HepG2 (cell line): ENCODE measurements around the gene EEF2. TPM values are rescaled to one million over a fixed set of nuclear protein-coding genes. Genes with fewer than 3 reads are reported as not detected.

Experiments used
- EHMT2 ChIP-seq: fragments of 200-600 bp; sonication (generic); IDR thresholded peaks from 2 replicates; pipeline ENCODE4 v1.7.0; 2017; ENCODE audit warnings: antibody characterized with exemption, low read depth, low read length, borderline replicate concordance
- ELF1 ChIP-seq: sonication (generic); formaldehyde crosslinking; IDR thresholded peaks from 2 replicates; pipeline ENCODE4 v1.4.0; 2020; ENCODE audit warnings: missing genetic modification reagents
- EZH2 ChIP-seq: conservative IDR thresholded peaks from 2 replicates; pipeline ENCODE4 v1.6.1; 2012; ENCODE audit warnings: mild to moderate bottlenecking, low read depth, low read length, moderate library complexity
- NAIF1 ChIP-seq: sonication (generic); formaldehyde crosslinking; IDR thresholded peaks from 2 replicates; pipeline ENCODE4 v1.5.0; 2020; ENCODE audit warnings: mild to moderate bottlenecking, missing genetic modification reagents, borderline replicate concordance
- NFIC ChIP-seq: IDR thresholded peaks from 2 replicates; pipeline ENCODE4 v1.6.1; 2012; ENCODE audit warnings: mild to moderate bottlenecking, low read length, inconsistent platforms
- PHF8 ChIP-seq: sonication (generic); formaldehyde crosslinking; IDR thresholded peaks from 2 replicates; pipeline ENCODE4 v1.5.0; 2020; ENCODE audit warnings: missing genetic modification reagents
- PITX1 ChIP-seq: sonication (generic); formaldehyde crosslinking; IDR thresholded peaks from 2 replicates; pipeline ENCODE4 v1.5.1; 2020; ENCODE audit warnings: mild to moderate bottlenecking, missing genetic modification reagents
- RFX3 ChIP-seq: IDR thresholded peaks from 2 replicates; pipeline ENCODE4 v1.6.1; 2016; ENCODE audit warnings: missing biosample characterization, missing genetic modification reagents
- SAFB2 ChIP-seq: sonication (generic); formaldehyde crosslinking; IDR thresholded peaks from 2 replicates; pipeline ENCODE4 v1.5.1; 2020; ENCODE audit warnings: missing genetic modification reagents, low read depth, mild to moderate bottlenecking, borderline replicate concordance
- SMYD3 ChIP-seq: sonication (generic); formaldehyde crosslinking; IDR thresholded peaks from 2 replicates; pipeline ENCODE4 v1.8.1; 2023; ENCODE audit warnings: mild to moderate bottlenecking, missing genetic modification reagents
- SPEN ChIP-seq: sonication (generic); formaldehyde crosslinking; IDR thresholded peaks from 2 replicates; pipeline ENCODE4 v1.5.1; 2020; ENCODE audit warnings: low read depth, mild to moderate bottlenecking, missing genetic modification reagents
- WIZ ChIP-seq: sonication (generic); formaldehyde crosslinking; IDR thresholded peaks from 2 replicates; pipeline ENCODE4 v1.5.1; 2020; ENCODE audit warnings: mild to moderate bottlenecking, missing genetic modification reagents
- ZBTB42 ChIP-seq: sonication (generic); formaldehyde crosslinking; IDR thresholded peaks from 2 replicates; pipeline ENCODE4 v1.5.0; 2020; ENCODE audit warnings: mild to moderate bottlenecking, missing genetic modification reagents
- ZIK1 ChIP-seq: sonication (generic); formaldehyde crosslinking; IDR thresholded peaks from 2 replicates; pipeline ENCODE4 v1.5.0; 2020; ENCODE audit warnings: mild to moderate bottlenecking, low read depth, missing genetic modification reagents, borderline replicate concordance
- ZNF234 ChIP-seq: sonication (generic); formaldehyde crosslinking; conservative IDR thresholded peaks from 2 replicates; pipeline ENCODE4 v1.5.1; 2020; ENCODE audit warnings: mild to moderate bottlenecking, missing genetic modification reagents
- ZNF451 ChIP-seq: sonication (generic); formaldehyde crosslinking; IDR thresholded peaks from 2 replicates; pipeline ENCODE4 v1.5.0; 2020; ENCODE audit warnings: mild to moderate bottlenecking, missing genetic modification reagents
- ZNF570 ChIP-seq: sonication (generic); formaldehyde crosslinking; IDR thresholded peaks from 2 replicates; pipeline ENCODE4 v1.4.0; 2020; ENCODE audit warnings: mild to moderate bottlenecking, missing genetic modification reagents, borderline replicate concordance
- ZNF841 ChIP-seq: sonication (generic); formaldehyde crosslinking; IDR thresholded peaks from 2 replicates; pipeline ENCODE4 v1.8.1; 2023; ENCODE audit warnings: missing genetic modification reagents, borderline replicate concordance
- polyA plus RNA-seq, 8 experiments: library from polyadenylated mRNA; depleted of rRNA in 3 of 8; stranded (reverse) in 7 of 8; unstranded in 1 of 8; fragments of >200 nt; fragmentation: Illumina TruSeq in 4 of 8; extraction: Trizol in 4 of 8; gene quantifications; 2 replicates each; pipeline versions ENCODE4 v1.2.1 to v1.2.3, GENCODE V29; 2011 to 2016; ENCODE audit warnings: low read depth in 4 of 8, missing spikeins in 1 of 8, mixed read lengths in 1 of 8; ENCODE audit not compliant: insufficient read depth in 1 of 8
- total RNA-seq, 5 experiments: library from RNA; depleted of rRNA; stranded (reverse); fragments of >200 nt; fragmentation: Illumina TruSeq; extraction: Trizol; gene quantifications; 2 replicates each; pipeline ENCODE4 v1.2.3, GENCODE V29; 2016; ENCODE audit warnings: low read depth in 1 of 5
- TF ChIP-seq, protein P1 (sequence below): sonication (generic); formaldehyde crosslinking; IDR thresholded peaks from 2 replicates; pipeline ENCODE4 v1.4.0; 2020; ENCODE audit warnings: missing genetic modification reagents, borderline replicate concordance
- TF ChIP-seq, protein P2 (sequence below): sonication (generic); formaldehyde crosslinking; IDR thresholded peaks from 2 replicates; pipeline ENCODE4 v1.8.0; 2023; ENCODE audit warnings: mild to moderate bottlenecking, missing genetic modification reagents
- TF ChIP-seq, protein P3 (sequence below): sonication (generic); formaldehyde crosslinking; IDR thresholded peaks from 2 replicates; pipeline ENCODE4 v1.4.0; 2020; ENCODE audit warnings: missing genetic modification reagents
- TF ChIP-seq, protein P4 (sequence below): IDR thresholded peaks from 2 replicates; pipeline ENCODE4 v1.6.1; 2016; ENCODE audit warnings: missing genetic modification reagents, missing compliant biosample characterization

EEF2 gene
- total and polyA plus RNA-seq, 2 of the 13 experiments (the other 11 are each of a cell fraction or from before 2014, with no cell fraction given): 1,441 to 1,777 TPM

DNA sequence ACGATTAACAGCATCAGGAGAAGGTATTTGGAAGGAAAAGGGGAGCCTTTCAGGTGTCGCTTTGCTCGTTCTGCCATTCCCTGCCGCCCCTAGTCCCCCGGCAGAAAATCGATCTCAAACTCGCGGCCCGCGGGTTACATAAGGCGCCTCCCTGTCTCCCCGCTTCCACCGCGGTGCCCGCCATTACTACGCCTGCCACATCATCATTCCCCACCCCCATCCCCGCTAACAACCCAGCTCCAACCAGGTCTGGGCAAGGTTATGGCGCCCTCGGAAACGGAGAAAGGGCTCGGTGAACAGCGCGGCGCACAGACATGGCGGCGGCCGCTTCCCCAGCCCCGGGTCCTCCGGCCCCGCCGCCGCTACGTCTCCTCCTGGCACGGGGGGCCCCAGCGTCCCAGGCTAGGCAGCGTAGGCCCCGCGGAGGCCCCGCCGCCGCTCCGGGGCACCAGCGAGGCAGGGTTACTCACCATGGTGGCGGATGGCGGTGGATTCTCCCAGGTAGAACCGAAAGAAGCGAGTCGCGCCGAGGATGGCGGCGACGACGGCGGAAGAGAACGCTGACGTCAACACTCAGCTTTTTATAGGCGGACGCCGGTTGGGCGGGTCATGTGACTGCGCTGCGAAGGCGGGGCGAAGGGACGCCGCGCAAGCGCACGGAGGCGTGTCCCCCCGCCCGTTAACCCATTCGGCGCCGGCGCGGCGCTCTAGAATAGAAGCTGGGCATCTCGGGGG is at the start of gene EEF2 (continued):
- TF ChIP-seq, protein P1, sequence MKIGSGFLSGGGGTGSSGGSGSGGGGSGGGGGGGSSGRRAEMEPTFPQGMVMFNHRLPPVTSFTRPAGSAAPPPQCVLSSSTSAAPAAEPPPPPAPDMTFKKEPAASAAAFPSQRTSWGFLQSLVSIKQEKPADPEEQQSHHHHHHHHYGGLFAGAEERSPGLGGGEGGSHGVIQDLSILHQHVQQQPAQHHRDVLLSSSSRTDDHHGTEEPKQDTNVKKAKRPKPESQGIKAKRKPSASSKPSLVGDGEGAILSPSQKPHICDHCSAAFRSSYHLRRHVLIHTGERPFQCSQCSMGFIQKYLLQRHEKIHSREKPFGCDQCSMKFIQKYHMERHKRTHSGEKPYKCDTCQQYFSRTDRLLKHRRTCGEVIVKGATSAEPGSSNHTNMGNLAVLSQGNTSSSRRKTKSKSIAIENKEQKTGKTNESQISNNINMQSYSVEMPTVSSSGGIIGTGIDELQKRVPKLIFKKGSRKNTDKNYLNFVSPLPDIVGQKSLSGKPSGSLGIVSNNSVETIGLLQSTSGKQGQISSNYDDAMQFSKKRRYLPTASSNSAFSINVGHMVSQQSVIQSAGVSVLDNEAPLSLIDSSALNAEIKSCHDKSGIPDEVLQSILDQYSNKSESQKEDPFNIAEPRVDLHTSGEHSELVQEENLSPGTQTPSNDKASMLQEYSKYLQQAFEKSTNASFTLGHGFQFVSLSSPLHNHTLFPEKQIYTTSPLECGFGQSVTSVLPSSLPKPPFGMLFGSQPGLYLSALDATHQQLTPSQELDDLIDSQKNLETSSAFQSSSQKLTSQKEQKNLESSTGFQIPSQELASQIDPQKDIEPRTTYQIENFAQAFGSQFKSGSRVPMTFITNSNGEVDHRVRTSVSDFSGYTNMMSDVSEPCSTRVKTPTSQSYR: no peak; the same call in 1 of the 2 replicates
- peak; percentile 89 for TF ChIP-seq ZNF841 (CRISPR knock-in tag)
- TF ChIP-seq EZH2: no peak
- peak; percentile 93 for TF ChIP-seq ZIK1 (CRISPR knock-in tag)
- no peak; the same call in 1 of the 2 replicates for TF ChIP-seq NAIF1
- no peak for TF ChIP-seq EHMT2
- TF ChIP-seq, protein P2, sequence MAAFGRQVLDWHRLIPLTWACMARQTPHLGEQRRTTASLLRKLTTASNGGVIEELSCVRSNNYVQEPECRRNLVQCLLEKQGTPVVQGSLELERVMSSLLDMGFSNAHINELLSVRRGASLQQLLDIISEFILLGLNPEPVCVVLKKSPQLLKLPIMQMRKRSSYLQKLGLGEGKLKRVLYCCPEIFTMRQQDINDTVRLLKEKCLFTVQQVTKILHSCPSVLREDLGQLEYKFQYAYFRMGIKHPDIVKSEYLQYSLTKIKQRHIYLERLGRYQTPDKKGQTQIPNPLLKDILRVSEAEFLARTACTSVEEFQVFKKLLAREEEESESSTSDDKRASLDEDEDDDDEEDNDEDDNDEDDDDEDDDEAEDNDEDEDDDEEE (CRISPR knock-in tag): peak; percentile 83
- TF ChIP-seq ZNF451 (CRISPR knock-in tag): 0 out of 2 replicates have a peak, but pooled peaks have one; percentile 56
- TF ChIP-seq SPEN (CRISPR knock-in tag): peak; percentile 99
- no peak for TF ChIP-seq NFIC
- TF ChIP-seq ZNF570: 0 out of 2 replicates have a peak, but pooled peaks have one; percentile 61
- peak; percentile 84; the same call in 1 of the 2 replicates for TF ChIP-seq SMYD3 (CRISPR knock-in tag)
- no peak; the same call in 1 of the 2 replicates for TF ChIP-seq PITX1 (CRISPR knock-in tag)
- TF ChIP-seq, protein P3, sequence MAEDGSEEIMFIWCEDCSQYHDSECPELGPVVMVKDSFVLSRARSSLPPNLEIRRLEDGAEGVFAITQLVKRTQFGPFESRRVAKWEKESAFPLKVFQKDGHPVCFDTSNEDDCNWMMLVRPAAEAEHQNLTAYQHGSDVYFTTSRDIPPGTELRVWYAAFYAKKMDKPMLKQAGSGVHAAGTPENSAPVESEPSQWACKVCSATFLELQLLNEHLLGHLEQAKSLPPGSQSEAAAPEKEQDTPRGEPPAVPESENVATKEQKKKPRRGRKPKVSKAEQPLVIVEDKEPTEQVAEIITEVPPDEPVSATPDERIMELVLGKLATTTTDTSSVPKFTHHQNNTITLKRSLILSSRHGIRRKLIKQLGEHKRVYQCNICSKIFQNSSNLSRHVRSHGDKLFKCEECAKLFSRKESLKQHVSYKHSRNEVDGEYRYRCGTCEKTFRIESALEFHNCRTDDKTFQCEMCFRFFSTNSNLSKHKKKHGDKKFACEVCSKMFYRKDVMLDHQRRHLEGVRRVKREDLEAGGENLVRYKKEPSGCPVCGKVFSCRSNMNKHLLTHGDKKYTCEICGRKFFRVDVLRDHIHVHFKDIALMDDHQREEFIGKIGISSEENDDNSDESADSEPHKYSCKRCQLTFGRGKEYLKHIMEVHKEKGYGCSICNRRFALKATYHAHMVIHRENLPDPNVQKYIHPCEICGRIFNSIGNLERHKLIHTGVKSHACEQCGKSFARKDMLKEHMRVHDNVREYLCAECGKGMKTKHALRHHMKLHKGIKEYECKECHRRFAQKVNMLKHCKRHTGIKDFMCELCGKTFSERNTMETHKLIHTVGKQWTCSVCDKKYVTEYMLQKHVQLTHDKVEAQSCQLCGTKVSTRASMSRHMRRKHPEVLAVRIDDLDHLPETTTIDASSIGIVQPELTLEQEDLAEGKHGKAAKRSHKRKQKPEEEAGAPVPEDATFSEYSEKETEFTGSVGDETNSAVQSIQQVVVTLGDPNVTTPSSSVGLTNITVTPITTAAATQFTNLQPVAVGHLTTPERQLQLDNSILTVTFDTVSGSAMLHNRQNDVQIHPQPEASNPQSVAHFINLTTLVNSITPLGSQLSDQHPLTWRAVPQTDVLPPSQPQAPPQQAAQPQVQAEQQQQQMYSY (CRISPR knock-in tag): no peak
- no peak for TF ChIP-seq ZNF234 (CRISPR knock-in tag)
- peak; percentile 90 for TF ChIP-seq ZBTB42
- no peak for TF ChIP-seq RFX3
- 0 out of 2 replicates have a peak, but pooled peaks have one; percentile 65 for TF ChIP-seq SAFB2 (CRISPR knock-in tag)
- peak; percentile 89 for TF ChIP-seq PHF8 (CRISPR knock-in tag)
- TF ChIP-seq, protein P4, sequence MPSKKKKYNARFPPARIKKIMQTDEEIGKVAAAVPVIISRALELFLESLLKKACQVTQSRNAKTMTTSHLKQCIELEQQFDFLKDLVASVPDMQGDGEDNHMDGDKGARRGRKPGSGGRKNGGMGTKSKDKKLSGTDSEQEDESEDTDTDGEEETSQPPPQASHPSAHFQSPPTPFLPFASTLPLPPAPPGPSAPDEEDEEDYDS (CRISPR knock-in tag): peak; percentile 93
- peak; percentile 72 for TF ChIP-seq ELF1 (CRISPR knock-in tag)
- no peak for TF ChIP-seq WIZ (CRISPR knock-in tag)
